GM23248 (cell line): ENCODE data around the gene KIF3B. TPM values are rescaled to one million over a fixed set of nuclear protein-coding genes. Genes with fewer than 3 reads are reported as not detected.

ENCODE experiments used
- DNase-seq: peaks from one replicate; pipeline ENCODE4 v3.0.0-alpha.2; 2015
- H2AFZ ChIP-seq: fragments of 200-600 bp; sonication (generic); 2 replicates; pipeline ENCODE4 v1.6.1; 2016; ENCODE audit warnings: antibody characterized with exemption
- H3F3A ChIP-seq: fragments of 200-600 bp; sonication (generic); 2 replicates; pipeline ENCODE4 v1.6.1; 2016; ENCODE audit warnings: mild to moderate bottlenecking, antibody characterized with exemption, mixed run types; ENCODE audit not compliant: insufficient read depth
- H3K27ac ChIP-seq: fragments of 200-600 bp; sonication (generic); 2 replicates; pipeline ENCODE4 v1.5.1; 2016; ENCODE audit warnings: mild to moderate bottlenecking
- H3K27me3 ChIP-seq: fragments of 200-600 bp; sonication (generic); replicated peaks from 2 replicates; pipeline ENCODE4 v1.6.1; 2016; ENCODE audit warnings: mild to moderate bottlenecking; ENCODE audit not compliant: insufficient read depth
- H3K36me3 ChIP-seq: fragments of 200-600 bp; sonication (generic); 2 replicates; pipeline ENCODE4 v1.6.1; 2016; ENCODE audit warnings: low read depth, mild to moderate bottlenecking
- H3K4me1 ChIP-seq: fragments of 200-600 bp; sonication (generic); 2 replicates; pipeline ENCODE4 v1.6.1; 2016; ENCODE audit warnings: mild to moderate bottlenecking; ENCODE audit not compliant: insufficient read depth
- H3K4me2 ChIP-seq: fragments of 200-600 bp; sonication (generic); one replicate; pipeline ENCODE4 v1.6.1; 2016; ENCODE audit warnings: mild to moderate bottlenecking; ENCODE audit not compliant: unreplicated experiment
- H3K4me3 ChIP-seq: fragments of 200-600 bp; sonication (generic); 2 replicates; pipeline ENCODE4 v1.5.1; 2016; ENCODE audit warnings: mild to moderate bottlenecking
- H3K79me2 ChIP-seq: fragments of 200-600 bp; sonication (generic); 2 replicates; pipeline ENCODE4 v1.6.1; 2016; ENCODE audit warnings: mild to moderate bottlenecking; ENCODE audit not compliant: insufficient read depth
- H3K9ac ChIP-seq: fragments of 200-600 bp; sonication (generic); 2 replicates; pipeline ENCODE4 v1.6.1; 2016; ENCODE audit warnings: mild to moderate bottlenecking
- H3K9me2 ChIP-seq: fragments of 200-600 bp; sonication (generic); 2 replicates; pipeline ENCODE4 v1.6.1; 2016; ENCODE audit warnings: mixed run types, mild to moderate bottlenecking, moderate library complexity; ENCODE audit not compliant: insufficient read depth
- H3K9me3 ChIP-seq: fragments of 200-600 bp; sonication (generic); one replicate; pipeline ENCODE4 v1.6.1; 2017; ENCODE audit warnings: low read depth
- H4K20me1 ChIP-seq: fragments of 200-600 bp; sonication (generic); 2 replicates; pipeline ENCODE4 v1.6.0; 2016; ENCODE audit not compliant: insufficient read depth
- EZH2 ChIP-seq: fragments of 200-600 bp; sonication (generic); IDR thresholded peaks from 2 replicates; pipeline ENCODE4 v1.6.1; 2018; ENCODE audit warnings: antibody characterized with exemption, mild to moderate bottlenecking; ENCODE audit not compliant: insufficient read depth, poor library complexity, severe bottlenecking
- EZH2phosphoT487 ChIP-seq: fragments of 200-600 bp; sonication (generic); IDR thresholded peaks from 2 replicates; pipeline ENCODE4 v1.6.1; 2018; ENCODE audit warnings: antibody characterized with exemption, moderate library complexity, mild to moderate bottlenecking, low read depth; ENCODE audit not compliant: insufficient read depth
- WGBS, 2 experiments: methylation state at CpG; one replicate each; pipeline ENCODE4 v1.1.6; 2015 to 2017; ENCODE audit warnings: low lambda C conversion rate in 2 of 2, low coverage in 1 of 2; ENCODE audit errors: missing lambda C conversion rate in 2 of 2; 5-methylcytosine and 5-hydroxymethylcytosine counted together
- in situ Hi-C: fragments of 300-500 bp; cut with MboI; formaldehyde crosslinking; loops from 2 replicates; pipeline ENCODE4 v1.15.0; 2020
- polyA plus RNA-seq: library from polyadenylated mRNA; unstranded; fragments of >200 nt; fragmentation: Nextera tagmentation; extraction: Ambion mirVana; gene quantifications from 2 replicates; pipeline ENCODE4 v1.2.1, GENCODE V29; 2016
- total RNA-seq: library from RNA; depleted of rRNA; stranded (reverse); fragments of >200 nt; shearing (Covaris generic); gene quantifications from 2 replicates; pipeline ENCODE4 v1.2.3, GENCODE V29; 2014

KIF3B gene
- total and polyA plus RNA-seq, 2 experiments from 2014 or later: 8.8 to 28.3 TPM

- peaks cover 46% of the 10 kb centered on the region for H3K4me1 ChIP-seq
- 0 to 1% methylated on average over 11 of the region's 11 CpGs for WGBS, 2 experiments
- in situ Hi-C loops: no loop called here
- no peaks in the 10 kb centered on the region for H3K9me2 ChIP-seq
- peaks cover 53% of the 10 kb centered on the region for H3F3A ChIP-seq
- H3K4me3 ChIP-seq: peak overlapping the region; percentile 78
- TF ChIP-seq EZH2phosphoT487: no peak
- TF ChIP-seq EZH2: no peak
- H2AFZ ChIP-seq: peak overlapping the region; percentile 79
- H3K9ac ChIP-seq: peak overlapping the region; percentile 92
- no peaks in the 10 kb centered on the region for H3K36me3 ChIP-seq
- H4K20me1 ChIP-seq: no peaks in the 10 kb centered on the region
- no peaks in the 10 kb centered on the region for H3K9me3 ChIP-seq
- no peaks in the 10 kb centered on the region for H3K27me3 ChIP-seq
- H3K79me2 ChIP-seq: peaks cover 37% of the 10 kb centered on the region
- peak; percentile 79 for DNase-seq
- peak overlapping the region; percentile 93 for H3K27ac ChIP-seq
- peak overlapping the region; percentile 90 for H3K4me2 ChIP-seq
These were observed 80.0 kb downstream of the KIF3B start for GRCh38 chr20:32357375-32357868.

GRCh38 chr20:32357869-32358631 is 80.6 kb downstream of the KIF3B start, which contains the start of gene ASXL1:
Gene ASXL1, plus strand, starts transcription at chr20:32358331. Its CDS starts 445 bp downstream, at chr20:32358776.
- H2AFZ ChIP-seq: peak within 1 kb of the TSS; percentile 79
- peaks cover 58% of the 10 kb centered on the region for H3F3A ChIP-seq
- WGBS, 2 experiments: 0 to 1% methylated on average over 32 to 83 of the region's 83 CpGs
- H3K4me3 ChIP-seq: peak within 1 kb of the TSS; percentile 78
- H3K36me3 ChIP-seq: no peaks in the 10 kb centered on the region
- no peaks in the 10 kb centered on the region for H3K9me2 ChIP-seq
- DNase-seq: peak; percentile 98
- H3K27me3 ChIP-seq: no peaks in the 10 kb centered on the region
- peak within 1 kb of the TSS; percentile 93 for H3K27ac ChIP-seq
- H4K20me1 ChIP-seq: peaks cover 6% of the 10 kb centered on the region; the same call in 1 of the 2 replicates
- in situ Hi-C loops: no loop called here
- peaks cover 43% of the 10 kb centered on the region for H3K79me2 ChIP-seq
- H3K4me2 ChIP-seq: peak within 1 kb of the TSS; percentile 90
- no peaks in the 10 kb centered on the region for H3K9me3 ChIP-seq
- TF ChIP-seq EZH2 (no peak), EZH2phosphoT487 (no peak)
- peak within 1 kb of the TSS; percentile 92 for H3K9ac ChIP-seq
- H3K4me1 ChIP-seq: peaks cover 52% of the 10 kb centered on the region

GRCh38 chr20:32358632-32358882 is 81.1 kb downstream of the KIF3B start:
- Histone ChIP-seq H3K4me1 (peaks cover 55% of the 10 kb centered on the region), H3K4me2 (peak overlapping the region; percentile 83), H3K36me3 (no peaks in the 10 kb centered on the region), H3F3A (peaks cover 55% of the 10 kb centered on the region), H3K4me3 (peak overlapping the region; percentile 78), H3K27me3 (no peaks in the 10 kb centered on the region), H3K9me2 (no peaks in the 10 kb centered on the region), H3K9me3 (no peaks in the 10 kb centered on the region), H2AFZ (no peak overlapping the region), H3K9ac (peak overlapping the region; percentile 92), H3K79me2 (peaks cover 48% of the 10 kb centered on the region), H3K27ac (peak overlapping the region; percentile 93), H4K20me1 (peaks cover 11% of the 10 kb centered on the region; the same call in 1 of the 2 replicates)
- in situ Hi-C loops: no loop called here
- 0 to 1% methylated on average over 2 to 27 of the region's 35 CpGs for WGBS, 2 experiments
- TF ChIP-seq EZH2phosphoT487: no peak
- TF ChIP-seq EZH2: no peak
- DNase-seq: no peak

GRCh38 chr20:32358883-32359632 is 81.6 kb downstream of the KIF3B start:
- peaks cover 12% of the 10 kb centered on the region; the same call in 1 of the 2 replicates for H4K20me1 ChIP-seq
- no peaks in the 10 kb centered on the region for H3K9me2 ChIP-seq

More at GRCh38 chr20:32358883-32359632, 81.6 kb downstream of the KIF3B start:
- Histone ChIP-seq H3K79me2 (peaks cover 53% of the 10 kb centered on the region), H3K27ac (peak overlapping the region; percentile 93), H3K9me3 (no peaks in the 10 kb centered on the region), H3K4me1 (peaks cover 55% of the 10 kb centered on the region), H3K27me3 (no peaks in the 10 kb centered on the region), H2AFZ (0 out of 2 replicates have a peak overlapping the region, but pooled peaks have one; percentile 9), H3K4me2 (peak overlapping the region; percentile 83), H3K9ac (peak overlapping the region; percentile 92), H3F3A (peaks cover 50% of the 10 kb centered on the region), H3K4me3 (peak overlapping the region; percentile 78), H3K36me3 (no peaks in the 10 kb centered on the region)
- WGBS, 2 experiments: 1 to 2% methylated on average over 25 to 28 of the region's 46 CpGs
- peak; percentile 88 for DNase-seq
- TF ChIP-seq EZH2 (no peak), EZH2phosphoT487 (no peak)
- in situ Hi-C loops: no loop called here
